GM23338 (cell line): ENCODE data around the gene CASS4. TPM values are rescaled to one million over a fixed set of nuclear protein-coding genes. Genes with fewer than 3 reads are reported as not detected.

Source experiments
- ATAC-seq: fragments of 200-7000 bp; cut with Tn5 transposase; 3 replicates; pipeline ENCODE4 v1.9.1; 2020
- DNase-seq: peaks from one replicate; pipeline ENCODE4 v3.0.0-alpha.2; 2015; ENCODE audit warnings: low spot score
- H2AFZ ChIP-seq: fragments of 200-600 bp; sonication (generic); 2 replicates; pipeline ENCODE4 v1.8.0; 2016; ENCODE audit warnings: antibody characterized with exemption, mild to moderate bottlenecking, moderate library complexity
- H3F3A ChIP-seq: fragments of 200-600 bp; sonication (generic); replicated peaks from 2 replicates; pipeline ENCODE4 v1.8.0; 2017; ENCODE audit warnings: antibody characterized with exemption, mixed run types, low read depth
- H3K27ac ChIP-seq: fragments of 200-600 bp; sonication (generic); 2 replicates; pipeline ENCODE4 v1.6.1; 2016; ENCODE audit warnings: low read depth
- H3K27me3 ChIP-seq: fragments of 200-600 bp; sonication (generic); 2 replicates; pipeline ENCODE4 v1.8.0; 2016; ENCODE audit warnings: mild to moderate bottlenecking, mixed run types, moderate library complexity; ENCODE audit not compliant: insufficient read depth
- H3K36me3 ChIP-seq: fragments of 200-600 bp; sonication (generic); 2 replicates; pipeline ENCODE4 v1.8.0; 2016; ENCODE audit warnings: mild to moderate bottlenecking; ENCODE audit not compliant: insufficient read depth
- H3K4me1 ChIP-seq: fragments of 200-600 bp; sonication (generic); 2 replicates; pipeline ENCODE4 v1.8.0; 2016; ENCODE audit warnings: mild to moderate bottlenecking, moderate library complexity; ENCODE audit not compliant: insufficient read depth
- H3K4me2 ChIP-seq: fragments of 200-600 bp; sonication (generic); 2 replicates; pipeline ENCODE4 v1.7.1; 2017; ENCODE audit warnings: mixed run types
- H3K4me3 ChIP-seq: fragments of 200-600 bp; sonication (generic); 2 replicates; pipeline ENCODE4 v1.6.1; 2016; ENCODE audit warnings: mixed run types
- H3K79me2 ChIP-seq: fragments of 200-600 bp; sonication (generic); replicated peaks from 2 replicates; pipeline ENCODE4 v1.8.0; 2017; ENCODE audit warnings: mild to moderate bottlenecking; ENCODE audit not compliant: insufficient read depth
- H3K9me2 ChIP-seq: fragments of 200-600 bp; sonication (generic); 2 replicates; pipeline ENCODE4 v1.8.0; 2017; ENCODE audit not compliant: insufficient read depth
- H4K20me1 ChIP-seq: fragments of 200-600 bp; sonication (generic); replicated peaks from 2 replicates; pipeline ENCODE4 v1.8.0; 2017; ENCODE audit warnings: mild to moderate bottlenecking; ENCODE audit not compliant: insufficient read depth
- H3K27ac Mint-ChIP-seq: 2 replicates; pipeline ENCODE4 v1.8.0; 2020; ENCODE audit warnings: inconsistent platforms, mild to moderate bottlenecking, moderate library complexity, mixed read lengths
- H3K27me3 Mint-ChIP-seq: 3 replicates; pipeline ENCODE4 v1.8.0; 2022; ENCODE audit warnings: low read depth, mild to moderate bottlenecking, moderate library complexity, mixed read lengths, inconsistent platforms; ENCODE audit not compliant: insufficient read depth, poor library complexity
- H3K36me3 Mint-ChIP-seq: 3 replicates; pipeline ENCODE4 v1.8.0; 2021; ENCODE audit warnings: low read depth, mild to moderate bottlenecking, inconsistent platforms, moderate library complexity, mixed read lengths
- H3K4me1 Mint-ChIP-seq: 3 replicates; pipeline ENCODE4 v1.8.0; 2020; ENCODE audit warnings: mild to moderate bottlenecking, inconsistent platforms, mixed read lengths
- H3K4me3 Mint-ChIP-seq: 3 replicates; pipeline ENCODE4 v1.8.0; 2021; ENCODE audit warnings: moderate library complexity, mild to moderate bottlenecking, inconsistent platforms, mixed read lengths
- H3K9me3 Mint-ChIP-seq: 3 replicates; pipeline ENCODE4 v1.8.0; 2020; ENCODE audit warnings: moderate library complexity, mild to moderate bottlenecking, inconsistent platforms, mixed read lengths
- CREB1 ChIP-seq: fragments of 250-450 bp; sonication (Bioruptor Pico); IDR thresholded peaks from 2 replicates; pipeline ENCODE4 v1.5.0; 2020; ENCODE audit warnings: low read depth, mild to moderate bottlenecking, moderate library complexity
- EZH2phosphoT487 ChIP-seq: fragments of 200-600 bp; sonication (generic); IDR thresholded peaks from one replicate; pipeline ENCODE4 v1.8.1; 2018; ENCODE audit warnings: antibody characterized with exemption; ENCODE audit not compliant: unreplicated experiment
- NANOG ChIP-seq: IDR thresholded peaks from 2 replicates; pipeline ENCODE4 v1.6.1; 2016; ENCODE audit warnings: antibody characterized with exemption, borderline replicate concordance
- POLR2AphosphoS5 ChIP-seq: IDR thresholded peaks from 2 replicates; pipeline ENCODE4 v1.6.1; 2016; ENCODE audit warnings: antibody characterized with exemption, low read depth
- STAT1 ChIP-seq: IDR thresholded peaks from one replicate; pipeline ENCODE4 v1.6.1; 2016; ENCODE audit warnings: antibody characterized with exemption; ENCODE audit not compliant: unreplicated experiment
- ZNF114 ChIP-seq: fragments of 250-450 bp; sonication (Bioruptor Pico); IDR thresholded peaks from 2 replicates; pipeline ENCODE4 v1.5.0; 2020; ENCODE audit warnings: mild to moderate bottlenecking, moderate library complexity
- ZNF331 ChIP-seq: fragments of 250-450 bp; sonication (Bioruptor Pico); IDR thresholded peaks from 2 replicates; pipeline ENCODE4 v1.5.0; 2020; ENCODE audit warnings: low read depth, mild to moderate bottlenecking, moderate library complexity
- polyA plus RNA-seq: library from polyadenylated mRNA; unstranded; fragments of >200 nt; fragmentation: Nextera tagmentation; extraction: Ambion mirVana; gene quantifications from 2 replicates; pipeline ENCODE4 v1.2.1, GENCODE V29; 2016
- total RNA-seq: library from RNA; depleted of rRNA; stranded (reverse); fragments of >200 nt; shearing (Covaris generic); gene quantifications from 2 replicates; pipeline ENCODE4 v1.2.3, GENCODE V29; 2014
- TF ChIP-seq, protein P1 (sequence below), 2 experiments: fragments of 200-600 bp in 1 of 2; sonication (generic) in 1 of 2; conservative IDR thresholded peaks; 2 replicates each; pipeline versions ENCODE4 v1.5.1 to v1.6.1; 2016 to 2017; ENCODE audit warnings: antibody characterized with exemption in 2 of 2, low read depth in 2 of 2, mild to moderate bottlenecking in 2 of 2, moderate library complexity in 1 of 2
- TF ChIP-seq, protein P2 (sequence below): fragments of 250-450 bp; sonication (Bioruptor Pico); IDR thresholded peaks from 2 replicates; pipeline ENCODE4 v1.5.0; 2020; ENCODE audit warnings: mild to moderate bottlenecking, moderate library complexity
- TF ChIP-seq, protein P3 (sequence below): IDR thresholded peaks from 2 replicates; pipeline ENCODE4 v1.6.1; 2016; ENCODE audit warnings: antibody characterized with exemption

The CASS4 gene
- total and polyA plus RNA-seq, 2 experiments from 2014 or later, result not detected

- no peak overlapping the region for H3K4me2 ChIP-seq
- H3K27me3 ChIP-seq, result no peaks in the 10 kb centered on the region
- H4K20me1 ChIP-seq, result peaks cover 5% of the 10 kb centered on the region; the same call in 1 of the 2 replicates
- H3K4me1 ChIP-seq, result no peaks in the 10 kb centered on the region
- H3K27me3 Mint-ChIP-seq, result no peaks in the 10 kb centered on the region
- ATAC-seq, result peak; percentile 92
- no peaks in the 10 kb centered on the region for H3K9me3 Mint-ChIP-seq
- no peak overlapping the region for H3K27ac ChIP-seq
- H3K36me3 ChIP-seq, result no peaks in the 10 kb centered on the region
- no peak overlapping the region for H3K4me3 Mint-ChIP-seq
- H3K9me2 ChIP-seq, result no peaks in the 10 kb centered on the region
- H3K79me2 ChIP-seq, result 0 out of 2 replicates have a peak, but pooled peaks cover 6% of the 10 kb centered on the region
- H3K36me3 Mint-ChIP-seq, result no peaks in the 10 kb centered on the region
- H2AFZ ChIP-seq, result no peak overlapping the region
- TF ChIP-seq, protein P1, sequence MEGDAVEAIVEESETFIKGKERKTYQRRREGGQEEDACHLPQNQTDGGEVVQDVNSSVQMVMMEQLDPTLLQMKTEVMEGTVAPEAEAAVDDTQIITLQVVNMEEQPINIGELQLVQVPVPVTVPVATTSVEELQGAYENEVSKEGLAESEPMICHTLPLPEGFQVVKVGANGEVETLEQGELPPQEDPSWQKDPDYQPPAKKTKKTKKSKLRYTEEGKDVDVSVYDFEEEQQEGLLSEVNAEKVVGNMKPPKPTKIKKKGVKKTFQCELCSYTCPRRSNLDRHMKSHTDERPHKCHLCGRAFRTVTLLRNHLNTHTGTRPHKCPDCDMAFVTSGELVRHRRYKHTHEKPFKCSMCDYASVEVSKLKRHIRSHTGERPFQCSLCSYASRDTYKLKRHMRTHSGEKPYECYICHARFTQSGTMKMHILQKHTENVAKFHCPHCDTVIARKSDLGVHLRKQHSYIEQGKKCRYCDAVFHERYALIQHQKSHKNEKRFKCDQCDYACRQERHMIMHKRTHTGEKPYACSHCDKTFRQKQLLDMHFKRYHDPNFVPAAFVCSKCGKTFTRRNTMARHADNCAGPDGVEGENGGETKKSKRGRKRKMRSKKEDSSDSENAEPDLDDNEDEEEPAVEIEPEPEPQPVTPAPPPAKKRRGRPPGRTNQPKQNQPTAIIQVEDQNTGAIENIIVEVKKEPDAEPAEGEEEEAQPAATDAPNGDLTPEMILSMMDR (conservative IDR thresholded peaks at IDR 0.05; ENCODE audit: low read depth in 2 of 2), result peak; percentile 65 to 75
- TF ChIP-seq ZNF114 (CRISPR knock-in tag), result no peak
- no peak overlapping the region for H3K4me3 ChIP-seq
- H3K27ac Mint-ChIP-seq, result peak overlapping the region; percentile 61; the same call in 1 of the 2 replicates
- no peaks in the 10 kb centered on the region for H3K4me1 Mint-ChIP-seq
- peak; percentile 64 for DNase-seq
- H3F3A ChIP-seq, result no peaks in the 10 kb centered on the region
Measured at GRCh38 chr20:56504373-56505005, 92.4 kb downstream of the CASS4 start.

GRCh38 chr20:56506103-56506502, 94.0 kb downstream of the CASS4 start:
- Histone ChIP-seq H3K4me1 (no peaks in the 10 kb centered on the region), H3F3A (no peaks in the 10 kb centered on the region), H3K27me3 (no peaks in the 10 kb centered on the region), H3K36me3 (no peaks in the 10 kb centered on the region), H3K27ac (no peak overlapping the region), H2AFZ (no peak overlapping the region), H3K4me3 (no peak overlapping the region), H3K79me2 (0 out of 2 replicates have a peak, but pooled peaks cover 6% of the 10 kb centered on the region), H4K20me1 (peaks cover 8% of the 10 kb centered on the region; the same call in 1 of the 2 replicates), H3K9me2 (no peaks in the 10 kb centered on the region), H3K4me2 (no peak overlapping the region)
- Mint-ChIP-seq H3K36me3 (no peaks in the 10 kb centered on the region), H3K4me3 (no peak overlapping the region), H3K9me3 (no peaks in the 10 kb centered on the region), H3K27me3 (no peaks in the 10 kb centered on the region), H3K4me1 (no peaks in the 10 kb centered on the region), H3K27ac (no peak overlapping the region)
- ATAC-seq (no peak), DNase-seq (no peak)
- TF ChIP-seq ZNF331 (no peak), ZNF114 (CRISPR knock-in tag) (no peak), NANOG (no peak), EZH2phosphoT487 (no peak), STAT1 (no peak), POLR2AphosphoS5 (no peak), CREB1 (CRISPR knock-in tag) (no peak)
- TF ChIP-seq, protein P1 (conservative IDR thresholded peaks at IDR 0.05; ENCODE audit: low read depth in 2 of 2), result no peak
- TF ChIP-seq, protein P2, sequence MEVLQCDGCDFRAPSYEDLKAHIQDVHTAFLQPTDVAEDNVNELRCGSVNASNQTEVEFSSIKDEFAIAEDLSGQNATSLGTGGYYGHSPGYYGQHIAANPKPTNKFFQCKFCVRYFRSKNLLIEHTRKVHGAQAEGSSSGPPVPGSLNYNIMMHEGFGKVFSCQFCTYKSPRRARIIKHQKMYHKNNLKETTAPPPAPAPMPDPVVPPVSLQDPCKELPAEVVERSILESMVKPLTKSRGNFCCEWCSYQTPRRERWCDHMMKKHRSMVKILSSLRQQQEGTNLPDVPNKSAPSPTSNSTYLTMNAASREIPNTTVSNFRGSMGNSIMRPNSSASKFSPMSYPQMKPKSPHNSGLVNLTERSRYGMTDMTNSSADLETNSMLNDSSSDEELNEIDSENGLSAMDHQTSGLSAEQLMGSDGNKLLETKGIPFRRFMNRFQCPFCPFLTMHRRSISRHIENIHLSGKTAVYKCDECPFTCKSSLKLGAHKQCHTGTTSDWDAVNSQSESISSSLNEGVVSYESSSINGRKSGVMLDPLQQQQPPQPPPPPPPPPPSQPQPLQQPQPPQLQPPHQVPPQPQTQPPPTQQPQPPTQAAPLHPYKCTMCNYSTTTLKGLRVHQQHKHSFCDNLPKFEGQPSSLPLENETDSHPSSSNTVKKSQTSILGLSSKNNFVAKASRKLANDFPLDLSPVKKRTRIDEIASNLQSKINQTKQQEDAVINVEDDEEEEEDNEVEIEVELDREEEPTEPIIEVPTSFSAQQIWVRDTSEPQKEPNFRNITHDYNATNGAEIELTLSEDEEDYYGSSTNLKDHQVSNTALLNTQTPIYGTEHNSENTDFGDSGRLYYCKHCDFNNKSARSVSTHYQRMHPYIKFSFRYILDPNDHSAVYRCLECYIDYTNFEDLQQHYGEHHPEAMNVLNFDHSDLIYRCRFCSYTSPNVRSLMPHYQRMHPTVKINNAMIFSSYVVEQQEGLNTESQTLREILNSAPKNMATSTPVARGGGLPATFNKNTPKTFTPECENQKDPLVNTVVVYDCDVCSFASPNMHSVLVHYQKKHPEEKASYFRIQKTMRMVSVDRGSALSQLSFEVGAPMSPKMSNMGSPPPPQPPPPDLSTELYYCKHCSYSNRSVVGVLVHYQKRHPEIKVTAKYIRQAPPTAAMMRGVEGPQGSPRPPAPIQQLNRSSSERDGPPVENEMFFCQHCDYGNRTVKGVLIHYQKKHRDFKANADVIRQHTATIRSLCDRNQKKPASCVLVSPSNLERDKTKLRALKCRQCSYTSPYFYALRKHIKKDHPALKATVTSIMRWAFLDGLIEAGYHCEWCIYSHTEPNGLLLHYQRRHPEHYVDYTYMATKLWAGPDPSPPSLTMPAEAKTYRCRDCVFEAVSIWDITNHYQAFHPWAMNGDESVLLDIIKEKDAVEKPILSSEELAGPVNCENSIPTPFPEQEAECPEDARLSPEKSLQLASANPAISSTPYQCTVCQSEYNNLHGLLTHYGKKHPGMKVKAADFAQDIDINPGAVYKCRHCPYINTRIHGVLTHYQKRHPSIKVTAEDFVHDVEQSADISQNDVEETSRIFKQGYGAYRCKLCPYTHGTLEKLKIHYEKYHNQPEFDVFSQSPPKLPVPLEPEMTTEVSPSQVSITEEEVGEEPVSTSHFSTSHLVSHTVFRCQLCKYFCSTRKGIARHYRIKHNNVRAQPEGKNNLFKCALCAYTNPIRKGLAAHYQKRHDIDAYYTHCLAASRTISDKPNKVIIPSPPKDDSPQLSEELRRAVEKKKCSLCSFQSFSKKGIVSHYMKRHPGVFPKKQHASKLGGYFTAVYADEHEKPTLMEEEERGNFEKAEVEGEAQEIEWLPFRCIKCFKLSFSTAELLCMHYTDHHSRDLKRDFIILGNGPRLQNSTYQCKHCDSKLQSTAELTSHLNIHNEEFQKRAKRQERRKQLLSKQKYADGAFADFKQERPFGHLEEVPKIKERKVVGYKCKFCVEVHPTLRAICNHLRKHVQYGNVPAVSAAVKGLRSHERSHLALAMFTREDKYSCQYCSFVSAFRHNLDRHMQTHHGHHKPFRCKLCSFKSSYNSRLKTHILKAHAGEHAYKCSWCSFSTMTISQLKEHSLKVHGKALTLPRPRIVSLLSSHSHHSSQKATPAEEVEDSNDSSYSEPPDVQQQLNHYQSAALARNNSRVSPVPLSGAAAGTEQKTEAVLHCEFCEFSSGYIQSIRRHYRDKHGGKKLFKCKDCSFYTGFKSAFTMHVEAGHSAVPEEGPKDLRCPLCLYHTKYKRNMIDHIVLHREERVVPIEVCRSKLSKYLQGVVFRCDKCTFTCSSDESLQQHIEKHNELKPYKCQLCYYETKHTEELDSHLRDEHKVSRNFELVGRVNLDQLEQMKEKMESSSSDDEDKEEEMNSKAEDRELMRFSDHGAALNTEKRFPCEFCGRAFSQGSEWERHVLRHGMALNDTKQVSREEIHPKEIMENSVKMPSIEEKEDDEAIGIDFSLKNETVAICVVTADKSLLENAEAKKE (CRISPR knock-in tag), result no peak
- TF ChIP-seq, protein P3, sequence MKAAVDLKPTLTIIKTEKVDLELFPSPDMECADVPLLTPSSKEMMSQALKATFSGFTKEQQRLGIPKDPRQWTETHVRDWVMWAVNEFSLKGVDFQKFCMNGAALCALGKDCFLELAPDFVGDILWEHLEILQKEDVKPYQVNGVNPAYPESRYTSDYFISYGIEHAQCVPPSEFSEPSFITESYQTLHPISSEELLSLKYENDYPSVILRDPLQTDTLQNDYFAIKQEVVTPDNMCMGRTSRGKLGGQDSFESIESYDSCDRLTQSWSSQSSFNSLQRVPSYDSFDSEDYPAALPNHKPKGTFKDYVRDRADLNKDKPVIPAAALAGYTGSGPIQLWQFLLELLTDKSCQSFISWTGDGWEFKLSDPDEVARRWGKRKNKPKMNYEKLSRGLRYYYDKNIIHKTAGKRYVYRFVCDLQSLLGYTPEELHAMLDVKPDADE, result no peak
